GM18909 (cell line): ENCODE measurements around the gene IFT20.

Source experiments
- ATAC-seq: cut with Tn5 transposase; IDR thresholded peaks from one replicate; pipeline ENCODE4 v1.9.1; 2021; ENCODE audit warnings: mild to moderate bottlenecking; ENCODE audit not compliant: unreplicated experiment, poor library complexity

IFT20 gene

DNA sequence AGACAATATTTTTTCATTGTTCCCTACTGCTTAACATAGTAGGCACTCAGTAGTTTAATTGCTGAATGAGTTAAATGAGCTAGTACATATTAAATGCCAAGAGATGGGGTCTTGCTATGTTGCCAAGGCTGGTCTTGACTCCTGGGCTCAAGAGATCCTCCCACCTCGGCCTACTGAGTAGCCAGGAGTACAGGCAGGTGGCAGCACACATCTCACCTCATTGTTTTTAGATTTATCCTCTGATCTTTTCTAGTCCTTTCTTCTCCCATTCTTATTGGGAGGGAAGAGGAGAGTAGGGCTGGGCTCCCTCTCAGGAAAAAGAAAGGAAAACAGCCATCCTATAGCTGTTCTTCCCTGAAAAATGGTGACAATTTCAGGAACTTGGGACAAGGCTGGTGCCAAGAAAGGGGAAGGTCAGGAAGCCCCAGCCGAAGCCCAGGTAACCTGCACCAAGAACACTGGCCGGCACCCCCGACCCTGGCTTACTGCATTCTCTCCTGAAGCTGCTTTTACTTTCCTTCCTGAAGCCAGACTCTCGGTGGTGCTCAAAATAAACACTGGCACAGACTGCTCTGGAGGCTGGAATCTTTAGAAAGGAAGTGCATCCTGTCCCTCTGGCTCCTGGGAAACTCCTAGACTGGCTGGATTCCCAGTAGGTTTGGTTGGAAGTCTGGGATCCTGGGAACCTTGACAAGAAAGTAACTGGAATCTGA is 2.9 kb upstream of the IFT20 start:
- no peak for ATAC-seq

GRCh38 chr17:28335959-28336871 is 943 bp upstream of the IFT20 start:
- ATAC-seq: no peak

GRCh38 chr17:28334666-28335200 is 539 bp downstream of the IFT20 start:
- no peak for ATAC-seq

GRCh38 chr17:28334171-28334570 is 1.1 kb downstream of the IFT20 start:
- ATAC-seq: no peak

DNA sequence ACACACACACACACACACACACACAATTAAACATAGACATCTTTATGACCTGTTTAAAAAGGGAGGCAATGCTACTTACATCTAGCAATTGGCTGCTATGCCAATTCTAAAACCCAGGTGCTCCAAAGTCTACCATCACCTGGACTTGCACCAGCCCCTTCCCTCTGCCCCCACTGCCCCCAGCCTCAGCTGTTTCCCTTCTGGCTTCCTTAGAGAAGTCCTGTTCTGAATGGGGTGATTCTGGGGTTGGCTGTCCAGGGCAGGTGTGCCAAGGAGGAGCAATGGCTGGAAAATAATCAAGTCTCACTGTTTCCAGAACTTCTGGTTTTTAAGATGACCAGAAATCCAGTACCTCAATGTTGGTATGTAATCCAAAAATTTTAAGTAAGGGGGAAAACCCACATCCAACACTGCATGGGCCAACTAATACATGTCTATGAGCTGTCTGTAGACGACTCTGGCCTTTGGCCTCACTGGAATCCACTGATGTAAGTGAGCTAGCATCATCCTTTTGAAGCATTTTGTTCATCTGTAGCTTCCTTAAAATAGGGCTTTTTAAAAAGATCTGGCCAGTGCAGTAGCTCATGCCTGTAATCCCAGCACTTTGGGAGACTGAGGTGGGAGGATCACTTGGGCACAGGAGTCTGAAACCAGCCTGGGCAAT is 2.1 kb downstream of the IFT20 start:
- no peak for ATAC-seq

- no peak for ATAC-seq
Observed at GRCh38 chr17:28331891-28332420, 3.3 kb downstream of the IFT20 start.

DNA sequence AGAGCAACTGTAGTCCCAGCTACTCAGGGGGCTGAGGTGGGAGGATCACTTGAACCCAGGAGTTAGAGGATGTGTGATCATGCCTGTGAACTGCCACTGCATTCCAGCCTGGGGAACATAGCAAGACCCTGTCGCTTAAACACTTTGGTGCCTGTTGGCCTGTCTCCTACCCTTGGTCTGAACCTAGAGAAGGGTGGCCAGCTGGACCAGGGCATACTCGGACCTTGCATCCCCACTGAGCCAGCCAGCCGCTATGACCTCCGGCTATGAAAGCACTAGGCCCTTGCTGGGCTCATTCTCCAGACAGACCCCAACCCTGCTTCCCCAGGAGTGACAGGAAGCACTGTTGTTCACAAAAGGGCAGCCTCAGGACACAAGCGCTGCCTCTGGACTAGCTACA is 4.6 kb downstream of the IFT20 start:
- no peak for ATAC-seq

DNA sequence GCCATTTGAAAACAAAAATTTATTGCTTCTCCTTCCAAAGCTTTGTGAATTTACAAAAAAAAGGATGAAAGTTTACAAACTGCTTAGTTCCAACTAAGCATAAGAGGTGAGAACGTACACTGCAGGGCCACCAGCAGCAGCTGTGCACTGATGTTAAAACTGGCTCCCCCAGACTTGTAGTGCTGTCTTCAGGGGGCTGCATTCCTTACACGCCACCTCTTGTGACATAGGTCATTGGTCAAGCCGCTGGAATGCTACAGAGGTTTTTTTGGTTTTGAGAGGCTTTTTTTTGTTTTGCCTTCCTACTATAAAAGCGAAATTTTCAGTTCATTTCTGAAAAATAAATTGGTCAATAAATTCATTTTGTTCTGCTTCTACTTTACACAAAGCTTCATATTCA is 6.9 kb downstream of the IFT20 start:
- ATAC-seq: no peak

GRCh38 chr17:28327709-28328108 is 7.6 kb downstream of the IFT20 start:
- no peak for ATAC-seq

GRCh38 chr17:28327031-28327607 is 8.2 kb downstream of the IFT20 start:
- no peak for ATAC-seq

- no peak for ATAC-seq
Observed at GRCh38 chr17:28326114-28326513, 9.2 kb downstream of the IFT20 start.

GRCh38 chr17:28325211-28325610 is 10.1 kb downstream of the IFT20 start:
- no peak for ATAC-seq

- no peak for ATAC-seq
Observed at GRCh38 chr17:28324781-28325180, 10.5 kb downstream of the IFT20 start.

DNA sequence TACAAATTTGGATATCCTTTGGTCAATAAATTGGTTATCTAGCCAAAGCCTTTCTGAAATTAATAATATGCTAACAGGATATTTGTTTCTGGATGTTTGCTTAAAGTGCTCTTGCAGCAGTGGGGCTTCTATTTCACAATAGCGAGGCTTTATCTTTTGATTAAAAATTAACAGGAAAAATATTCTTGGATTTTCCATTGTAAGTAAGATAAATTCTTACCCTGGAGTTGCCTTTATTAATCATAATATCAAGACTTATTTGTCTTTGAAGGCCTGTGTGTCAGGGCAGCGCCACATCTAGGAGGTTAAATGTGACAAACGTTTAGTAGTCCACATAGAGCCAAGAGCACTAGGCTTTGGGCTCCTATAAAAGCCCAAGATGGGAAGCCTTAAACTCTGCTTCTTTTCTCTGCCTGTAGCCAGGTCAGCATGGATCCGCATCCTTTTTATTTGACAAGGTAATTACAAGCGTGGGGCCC is 11.0 kb downstream of the IFT20 start:
- ATAC-seq: no peak

DNA sequence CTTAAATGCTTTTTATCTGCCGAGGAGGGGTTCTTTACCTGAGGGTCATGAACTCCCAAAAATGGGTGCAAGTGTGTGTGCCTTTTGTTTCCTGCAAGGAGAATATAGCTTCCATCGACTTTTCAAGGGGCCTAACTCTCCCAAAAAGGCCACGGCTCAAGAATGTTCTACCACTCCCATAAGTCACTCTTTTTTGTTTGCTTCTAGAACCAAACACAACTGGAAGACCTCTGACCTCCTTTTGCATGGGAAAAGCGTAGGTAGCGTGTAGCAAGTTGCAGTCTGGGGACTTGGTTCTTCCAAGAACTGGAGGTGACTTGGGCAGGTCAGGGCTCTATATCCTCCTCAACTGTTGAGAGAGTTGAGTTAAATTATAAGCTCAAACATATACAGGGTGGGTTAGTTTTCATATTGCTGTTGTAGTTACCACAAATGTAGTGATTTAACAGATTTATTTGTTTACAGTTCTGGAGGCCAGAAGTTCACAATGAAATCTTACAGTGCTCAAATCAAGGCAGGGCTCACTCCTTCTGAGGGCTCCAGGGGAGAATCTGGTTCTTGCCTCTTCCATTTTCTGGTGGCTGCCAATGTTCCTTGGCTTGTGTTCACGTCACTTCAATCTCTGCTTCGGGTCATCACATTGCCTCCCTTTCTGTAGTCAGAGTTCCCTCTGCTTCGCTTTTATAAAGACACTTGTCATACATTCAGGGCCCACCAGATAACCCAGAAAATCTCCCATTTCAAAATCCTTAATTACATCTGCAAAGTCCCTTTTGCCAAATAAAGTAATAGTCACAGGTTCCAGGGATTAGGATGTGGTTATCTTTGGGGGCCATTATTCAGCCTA is 14.8 kb downstream of the IFT20 start:
- ATAC-seq: no peak

GRCh38 chr17:28319598-28319935 is 15.7 kb downstream of the IFT20 start:
- no peak for ATAC-seq

- ATAC-seq: peak; percentile 93
Observed at GRCh38 chr17:28318759-28319597, 16.3 kb downstream of the IFT20 start, which contains the start of gene TMEM97. Gene TMEM97 (plus strand): TSS chr17:28319200. CDS start chr17:28319240, 40 bp downstream.
